ENCODE results near the gene PRR19. TPM values are rescaled to one million over a fixed set of nuclear protein-coding genes. Genes with fewer than 3 reads are reported as not detected.
A peak's percentile ranks its signal among the peaks of the same experiment; 100 is the strongest.

The PRR19 gene
- total RNA-seq, 6 experiments from 2014 or later, result 0.67 to 2.0 (median 0.86) TPM

DNA sequence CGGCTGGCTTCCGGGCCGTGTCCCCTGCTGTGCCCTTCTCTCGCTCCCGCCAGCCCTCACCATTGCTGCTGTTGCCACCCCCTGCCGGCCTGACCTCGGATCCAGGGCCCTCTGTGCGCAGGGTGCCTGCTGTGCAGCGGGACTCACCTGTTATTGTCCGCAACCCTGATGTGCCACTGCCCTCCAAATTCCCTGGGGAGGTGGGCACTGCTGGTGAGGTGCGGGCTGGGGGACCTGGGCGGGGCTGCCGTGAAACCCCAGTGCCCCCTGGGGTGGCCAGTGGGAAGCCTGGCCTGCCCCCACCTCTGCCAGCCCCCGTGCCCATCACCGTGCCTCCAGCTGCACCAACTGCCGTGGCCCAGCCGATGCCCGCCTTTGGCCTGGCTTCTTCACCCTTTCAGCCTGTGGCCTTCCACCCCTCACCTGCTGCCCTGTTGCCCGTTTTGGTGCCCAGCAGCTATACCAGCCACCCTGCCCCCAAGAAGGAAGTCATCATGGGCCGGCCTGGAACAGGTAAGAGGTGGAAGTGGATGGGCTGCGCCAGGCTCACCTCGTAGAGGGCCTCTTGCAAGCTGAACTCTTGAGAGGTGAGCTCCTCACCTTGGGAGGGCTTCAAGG, 27.8 kb upstream of the PRR19 start:
- Mint-ChIP-seq H3K36me3 (ENCODE audit: low read depth) (peaks cover 25% of the 10 kb centered on the region), H3K4me3 (no peak overlapping the region), H3K4me1 (ENCODE audit: low read depth) (peaks cover 67% of the 10 kb centered on the region), H3K9me3 (no peaks in the 10 kb centered on the region), H3K27me3 (ENCODE audit: insufficient read depth) (peaks cover 9% of the 10 kb centered on the region), H3K27ac (peak overlapping the region; percentile 65; the same call in 1 of the 2 replicates)
- TF ChIP-seq CTCF (IDR thresholded peaks at IDR 0.05), result no peak
- DNase-seq, result no peak

DNA sequence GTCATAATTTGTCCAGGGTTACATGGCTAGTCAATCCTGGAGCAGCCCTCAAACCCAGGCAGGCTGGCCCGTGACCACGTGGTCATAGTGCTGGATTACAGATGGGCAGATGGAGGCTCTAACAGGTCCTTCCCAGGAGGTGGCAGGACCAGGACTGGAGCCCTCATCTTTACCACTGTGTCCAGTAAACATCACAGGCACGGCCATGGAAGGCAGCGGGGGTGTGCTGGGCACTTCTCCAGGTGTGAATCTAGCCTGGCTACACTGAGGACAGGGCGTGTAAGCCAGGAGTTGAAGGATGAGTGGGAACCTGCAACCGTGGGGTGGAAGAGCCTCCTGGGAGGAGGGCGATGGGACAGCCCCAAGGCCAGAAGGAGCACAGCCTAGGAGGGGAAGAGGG, 26.8 kb upstream of the PRR19 start:
- Mint-ChIP-seq H3K4me3 (peak overlapping the region; percentile 69), H3K27ac (peak overlapping the region; percentile 65)
- TF ChIP-seq CTCF (IDR thresholded peaks at IDR 0.05), result no peak

DNA sequence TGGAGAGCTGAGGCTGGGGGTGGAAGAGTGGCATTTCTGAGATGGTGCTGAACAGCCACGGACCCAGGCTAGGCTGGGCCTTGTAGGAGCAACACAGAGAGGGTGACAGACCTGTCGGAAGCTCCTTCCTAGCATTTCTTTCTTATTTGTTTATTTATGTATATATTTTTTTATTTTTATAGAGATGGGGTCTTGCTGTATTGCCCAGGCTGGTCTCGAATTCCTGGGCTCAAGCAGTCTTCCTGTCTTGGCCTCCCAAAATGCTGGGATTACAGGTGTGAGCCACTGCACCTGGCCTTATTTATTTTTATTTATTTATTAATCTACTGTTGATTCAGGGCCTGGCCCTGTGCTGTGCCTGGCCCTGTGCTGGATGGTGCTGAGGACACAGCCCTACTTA, 26.4 kb upstream of the PRR19 start:
- no peak for DNase-seq
- Mint-ChIP-seq H3K9me3 (no peaks in the 10 kb centered on the region), H3K27me3 (ENCODE audit: insufficient read depth) (peaks cover 10% of the 10 kb centered on the region), H3K4me1 (ENCODE audit: low read depth) (peaks cover 63% of the 10 kb centered on the region), H3K4me3 (peak overlapping the region; percentile 69; the same call in 1 of the 2 replicates), H3K27ac (peak overlapping the region; percentile 65; the same call in 1 of the 2 replicates), H3K36me3 (ENCODE audit: low read depth) (peaks cover 25% of the 10 kb centered on the region)
- no peak for TF ChIP-seq CTCF (IDR thresholded peaks at IDR 0.05)

More for the DNA sequence above, 26.8 kb upstream of the PRR19 start:
- peaks cover 67% of the 10 kb centered on the region for H3K4me1 Mint-ChIP-seq (ENCODE audit: low read depth)
- H3K9me3 Mint-ChIP-seq, result no peaks in the 10 kb centered on the region
- DNase-seq, result no peak
- H3K27me3 Mint-ChIP-seq (ENCODE audit: insufficient read depth), result peaks cover 12% of the 10 kb centered on the region
- H3K36me3 Mint-ChIP-seq (ENCODE audit: low read depth), result peaks cover 25% of the 10 kb centered on the region

- no peak for TF ChIP-seq CTCF (IDR thresholded peaks at IDR 0.05)
- DNase-seq, result no peak
- peaks cover 55% of the 10 kb centered on the region for H3K4me1 Mint-ChIP-seq (ENCODE audit: low read depth)
- H3K27ac Mint-ChIP-seq, result peak overlapping the region; percentile 47
- H3K36me3 Mint-ChIP-seq (ENCODE audit: low read depth), result peaks cover 23% of the 10 kb centered on the region
- H3K9me3 Mint-ChIP-seq, result no peaks in the 10 kb centered on the region
- peaks cover 8% of the 10 kb centered on the region for H3K27me3 Mint-ChIP-seq (ENCODE audit: insufficient read depth)
- H3K4me3 Mint-ChIP-seq, result peak overlapping the region; percentile 0; the same call in 1 of the 2 replicates
These were observed 25.6 kb upstream of the PRR19 start for GRCh38 chr19:42276284-42276683.

- Mint-ChIP-seq H3K27me3 (ENCODE audit: insufficient read depth) (peaks cover 9% of the 10 kb centered on the region), H3K4me3 (no peak overlapping the region), H3K4me1 (ENCODE audit: low read depth) (peaks cover 52% of the 10 kb centered on the region), H3K27ac (peak overlapping the region; percentile 47), H3K36me3 (ENCODE audit: low read depth) (peaks cover 20% of the 10 kb centered on the region), H3K9me3 (no peaks in the 10 kb centered on the region)
- DNase-seq, result peak; percentile 73
- no peak for TF ChIP-seq CTCF (IDR thresholded peaks at IDR 0.05)
These were observed 25.1 kb upstream of the PRR19 start for GRCh38 chr19:42276821-42277220.
